Stomach (tissue), 9 donors: ENCODE measurements around the gene DOCK6. TPM values are rescaled to one million over a fixed set of nuclear protein-coding genes. Genes with fewer than 3 reads are reported as not detected.

Experiments
- DNase-seq, 2 donors: peaks; one replicate each; pipeline versions ENCODE4 v3.0.0 to v3.0.0-alpha.2; 2013 to 2019
- H3K27ac ChIP-seq, 5 donors: fragments of 200-600 bp in 4 of 5; sonication (generic) in 4 of 5; one replicate each; pipeline ENCODE4 v1.5.1; 2013 to 2019; ENCODE audit warnings: mild to moderate bottlenecking in 1 of 5, moderate library complexity in 1 of 5
- H3K27me3 ChIP-seq, 3 donors: fragments of 200-600 bp; sonication (generic); one replicate each; pipeline ENCODE4 v1.5.1; 2017 to 2019; ENCODE audit warnings: mixed run types in 1 of 3
- H3K36me3 ChIP-seq, 4 donors: fragments of 200-600 bp; sonication (generic); 1 replicate in 3 of 4; 2 replicates in 1 of 4; pipeline ENCODE4 v1.5.1; 2016 to 2019
- H3K4me1 ChIP-seq, 4 donors: fragments of 200-600 bp; sonication (generic); one replicate each; pipeline ENCODE4 v1.5.1; 2016 to 2019
- H3K4me3 ChIP-seq, 4 donors: fragments of 200-600 bp; sonication (generic) in 3 of 4; one replicate each; pipeline ENCODE4 v1.5.1; 2016 to 2019; ENCODE audit warnings: mild to moderate bottlenecking in 1 of 4
- H3K9me3 ChIP-seq, 4 donors: fragments of 200-600 bp; sonication (generic); one replicate each; pipeline ENCODE4 v1.5.1; 2016 to 2019
- CTCF ChIP-seq, 7 experiments: fragments of 450-650 bp in 4 of 7; fragments of 200-600 bp in 3 of 7; sonication (generic) in 3 of 7; IDR thresholded peaks; one replicate each; pipeline ENCODE4 v1.5.1; 2016 to 2019; ENCODE audit warnings: antibody characterized with exemption in 7 of 7, control low read depth in 2 of 7, mild to moderate bottlenecking in 1 of 7
- EP300 ChIP-seq: sonication (generic); formaldehyde crosslinking; IDR thresholded peaks from one replicate; pipeline ENCODE4 v1.6.1; 2017; ENCODE audit warnings: antibody characterized with exemption
- POLR2A ChIP-seq, 4 donors: fragments of 450-650 bp; IDR thresholded peaks; one replicate each; pipeline ENCODE4 v1.6.1; 2016; ENCODE audit warnings: antibody characterized with exemption in 4 of 4, control low read depth in 2 of 4, mild to moderate bottlenecking in 1 of 4, moderate library complexity in 1 of 4
- POLR2AphosphoS5 ChIP-seq, 3 donors: sonication (generic); formaldehyde crosslinking; IDR thresholded peaks; one replicate each; pipeline ENCODE4 v1.6.1; 2016; ENCODE audit warnings: antibody characterized with exemption in 3 of 3
- WGBS, 5 donors: extraction: QIAGEN DNeasy Blood & Tissue Kit in 3 of 5; methylation state at CpG; one replicate each; pipeline versions ENCODE4 v1.1.5 to v1.1.7; 2013 to 2018; 5-methylcytosine and 5-hydroxymethylcytosine counted together
- intact Hi-C: fragments of 100-400 bp; cut with DNase I; formaldehyde crosslinking; loops from one replicate; pipeline ENCODE4 v1.15.1; 2023; ENCODE audit warnings: low total_unique reads
- polyA plus RNA-seq, 3 donors: library from polyadenylated mRNA; stranded (reverse); fragments of 200-250 nt; gene quantifications; one replicate each; pipeline ENCODE4 v1.2.3, GENCODE V29; 2013
- total RNA-seq, 5 donors: library from RNA; depleted of rRNA; stranded (reverse); fragments of >200 nt; gene quantifications; one replicate each; pipeline versions ENCODE4 v1.1.0 to v1.2.3, GENCODE V29; 2014 to 2016
- donor health status: healthy with polysubstance abuse.
- donor health status: Bipolar disorder and iron deficiency.
- donor health status: healthy.

DOCK6 gene
- total and polyA plus RNA-seq, 8 donors = 21.4 to 243 (median 58.9) TPM

GRCh38 chr19:11214387-11214786, 47.9 kb downstream of the DOCK6 start:
- H3K27me3 ChIP-seq = no peaks in the 10 kb centered on the region
- H3K9me3 ChIP-seq = no peaks in the 10 kb centered on the region
- H3K36me3 ChIP-seq = peaks cover 20 to 79% (median 75%) of the 10 kb centered on the region in 4 donors
- no peak overlapping the region for H3K27ac ChIP-seq
- no peaks in the 10 kb centered on the region for H3K4me1 ChIP-seq
- TF ChIP-seq CTCF (IDR thresholded peaks at IDR 0.05) (no peak), POLR2A (IDR thresholded peaks at IDR 0.05) (no peak), POLR2AphosphoS5 (IDR thresholded peaks at IDR 0.05) (no peak), EP300 (no peak)
- H3K4me3 ChIP-seq = no peak overlapping the region
- DNase-seq = no peak
- intact Hi-C loops = no loop called here
- 82 to 95% (median 91%) methylated on average over 6 of the region's 6 CpGs for WGBS, 5 donors

- Histone ChIP-seq H3K9me3 (no peaks in the 10 kb centered on the region), H3K36me3 (peaks cover 19 to 88% (median 83%) of the 10 kb centered on the region in 4 donors), H3K4me3 (no peak overlapping the region), H3K27me3 (no peaks in the 10 kb centered on the region), H3K27ac (peak overlapping the region in 1 of 5 donors; percentile 62), H3K4me1 (peaks cover 0 to under 1% (median 0%) of the 10 kb centered on the region in 4 donors)
- intact Hi-C loops = no loop called here
- TF ChIP-seq CTCF (IDR thresholded peaks at IDR 0.05) (no peak), POLR2AphosphoS5 (IDR thresholded peaks at IDR 0.05) (no peak), EP300 (no peak), POLR2A (IDR thresholded peaks at IDR 0.05) (no peak)
- DNase-seq = no peak
- WGBS, 5 donors = 84 to 100% (median 92%) methylated on average over 1 of the region's 1 CpG
Measured at GRCh38 chr19:11210656-11210928, 51.7 kb downstream of the DOCK6 start.

GRCh38 chr19:11209839-11210655, 52.3 kb downstream of the DOCK6 start:
- Histone ChIP-seq H3K4me1 (peaks cover 0 to 6% (median 2%) of the 10 kb centered on the region in 4 donors), H3K4me3 (no peak overlapping the region), H3K36me3 (peaks cover 13 to 82% (median 78%) of the 10 kb centered on the region in 4 donors), H3K9me3 (no peaks in the 10 kb centered on the region), H3K27ac (peak overlapping the region in 1 of 5 donors; percentile 62), H3K27me3 (no peaks in the 10 kb centered on the region)
- intact Hi-C loops = loop anchor here (10.0 kb wide), 1 partner anchor 175 kb away; no protein-coding TSS in a partner anchor
- DNase-seq = no peak
- TF ChIP-seq EP300 (no peak), POLR2AphosphoS5 (IDR thresholded peaks at IDR 0.05) (no peak), CTCF (IDR thresholded peaks at IDR 0.05) (no peak), POLR2A (IDR thresholded peaks at IDR 0.05) (no peak)
- WGBS, 5 donors = 67 to 86% (median 70%) methylated on average over 2 of the region's 2 CpGs

- no peak overlapping the region for H3K4me3 ChIP-seq
- peaks cover 7 to 70% (median 67%) of the 10 kb centered on the region in 4 donors for H3K36me3 ChIP-seq
- no peak for DNase-seq
- peaks cover 0 to 18% (median 11%) of the 10 kb centered on the region in 4 donors for H3K4me1 ChIP-seq
- H3K27ac ChIP-seq = no peak overlapping the region
- intact Hi-C loops = loop anchor here (10.0 kb wide), 1 partner anchor 174 kb away; no protein-coding TSS in a partner anchor
- TF ChIP-seq POLR2AphosphoS5 (IDR thresholded peaks at IDR 0.05) (no peak), EP300 (no peak), POLR2A (IDR thresholded peaks at IDR 0.05) (no peak), CTCF (IDR thresholded peaks at IDR 0.05) (no peak)
- WGBS, 5 donors = 81 to 90% (median 86%) methylated on average over 37 to 38 of the region's 38 CpGs
- H3K27me3 ChIP-seq = no peaks in the 10 kb centered on the region
- H3K9me3 ChIP-seq = no peaks in the 10 kb centered on the region
Measured at GRCh38 chr19:11208561-11209471, 53.5 kb downstream of the DOCK6 start.
